H1 (cell line): ENCODE results near the gene NLK. TPM values are rescaled to one million over a fixed set of nuclear protein-coding genes. Genes with fewer than 3 reads are reported as not detected.

ENCODE experiments used
- CTCF ChIA-PET: fragments of 300-600 bp; sonication (Branson Sonifier 250); formaldehyde crosslinking; loops from one replicate; lab custom pipeline; 2021; ENCODE audit not compliant: partially characterized antibody; lab: Charles Lee
- POLR2A ChIA-PET: fragments of 300-600 bp; sonication (Branson Sonifier 250); formaldehyde crosslinking; loops from one replicate; lab custom pipeline; 2021; ENCODE audit warnings: inconsistent platforms; ENCODE audit not compliant: partially characterized antibody; lab: Charles Lee
- DNase-seq, 2 experiments: peaks; one replicate each; pipeline versions ENCODE4 v3.0.0 to v3.0.0-alpha.2; 2010 to 2022; ENCODE audit warnings: low spot score in 2 of 2, low read depth in 1 of 2, mixed read lengths in 1 of 2
- FAIRE-seq: peaks from 2 replicates; lab custom pipeline; 2011; peaks lifted over from hg19 to GRCh38; lab: Jason Lieb, UNC
- H2AFZ ChIP-seq: 2 replicates; pipeline ENCODE4 v1.8.1; 2012; ENCODE audit warnings: low read length, inconsistent platforms
- H2AK5ac ChIP-seq: 2 replicates; pipeline ENCODE4 v1.6.1; 2013; ENCODE audit warnings: low read depth, low read length
- H2BK120ac ChIP-seq: replicated peaks from 2 replicates; pipeline ENCODE3; 2013; ENCODE audit warnings: low read depth, low read length, inconsistent platforms
- H2BK12ac ChIP-seq: 2 replicates; pipeline ENCODE4 v1.6.1; 2013; ENCODE audit warnings: low read depth, low read length
- H2BK15ac ChIP-seq: 2 replicates; pipeline ENCODE4 v1.6.1; 2013; ENCODE audit warnings: low read length
- H2BK20ac ChIP-seq: 2 replicates; pipeline ENCODE4 v1.6.1; 2013; ENCODE audit warnings: low read length
- H2BK5ac ChIP-seq: 2 replicates; pipeline ENCODE4 v1.6.1; 2013; ENCODE audit warnings: low read depth, low read length
- H3K14ac ChIP-seq: 2 replicates; pipeline ENCODE4 v1.6.1; 2013; ENCODE audit warnings: inconsistent platforms; ENCODE audit not compliant: insufficient read length
- H3K18ac ChIP-seq: 2 replicates; pipeline ENCODE4 v1.6.1; 2013; ENCODE audit warnings: low read length; ENCODE audit errors: extremely low read depth
- H3K23ac ChIP-seq: 2 replicates; pipeline ENCODE4 v1.6.1; 2013; ENCODE audit warnings: inconsistent platforms; ENCODE audit not compliant: insufficient read length
- H3K23me2 ChIP-seq: 2 replicates; pipeline ENCODE4 v1.6.1; 2013; ENCODE audit warnings: low read depth, low read length
- H3K27ac ChIP-seq: 2 replicates; pipeline ENCODE4 v1.6.1; 2011; ENCODE audit warnings: low read depth, low read length, inconsistent platforms
- H3K27me3 ChIP-seq, 4 experiments: replicated peaks in 1 of 4; 1 replicate in 1 of 4; 2 replicates in 3 of 4; pipeline versions ENCODE4 v1.6.1 to v1.8.1; 2011 to 2013; ENCODE audit warnings: low read length in 3 of 4, mild to moderate bottlenecking in 3 of 4, inconsistent platforms in 2 of 4, mixed read lengths in 2 of 4, moderate library complexity in 1 of 4; ENCODE audit not compliant: control insufficient read depth in 3 of 4, insufficient read depth in 3 of 4; ENCODE audit errors: extremely low read depth in 1 of 4
- H3K36me3 ChIP-seq, 4 experiments: 2 replicates each; pipeline versions ENCODE4 v1.6.1 to v1.8.1; 2011 to 2013; ENCODE audit warnings: mild to moderate bottlenecking in 4 of 4, low read length in 3 of 4, moderate library complexity in 2 of 4, control low read depth in 1 of 4, inconsistent platforms in 1 of 4; ENCODE audit not compliant: insufficient read depth in 4 of 4, control insufficient read depth in 2 of 4
- H3K4ac ChIP-seq: replicated peaks from 2 replicates; pipeline ENCODE3; 2013; ENCODE audit warnings: low read length, low read depth, mixed read lengths, inconsistent platforms; ENCODE audit not compliant: insufficient read length
- H3K4me1 ChIP-seq, 4 experiments: replicated peaks in 1 of 4; 1 replicate in 1 of 4; 2 replicates in 3 of 4; pipeline versions ENCODE4 v1.6.1 to v1.8.1; 2011 to 2013; ENCODE audit warnings: low read length in 3 of 4, inconsistent platforms in 2 of 4, mixed read lengths in 1 of 4; ENCODE audit not compliant: insufficient read depth in 4 of 4, control insufficient read depth in 3 of 4
- H3K4me2 ChIP-seq, 2 experiments: 2 replicates each; pipeline versions ENCODE4 v1.6.1 to v1.8.1; 2011 to 2013; ENCODE audit warnings: low read depth in 2 of 2, low read length in 2 of 2, control low read depth in 1 of 2, inconsistent platforms in 1 of 2, mild to moderate bottlenecking in 1 of 2; ENCODE audit not compliant: insufficient read depth in 1 of 2
- H3K4me3 ChIP-seq, 4 experiments: fragments of 200-600, 300-600 bp in 1 of 4; sonication (generic), shearing (Covaris generic), sonication (Bioruptor Twin) in 1 of 4; 2 replicates each; pipeline versions ENCODE4 v1.5.1 to v1.8.1; 2011 to 2016; ENCODE audit warnings: low read length in 4 of 4, low read depth in 3 of 4, control low read depth in 2 of 4, inconsistent platforms in 2 of 4, mild to moderate bottlenecking in 2 of 4, mixed read lengths in 1 of 4, moderate library complexity in 1 of 4; ENCODE audit not compliant: insufficient read depth in 2 of 4; ENCODE audit errors: extremely low read depth in 1 of 4
- H3K56ac ChIP-seq: replicated peaks from 2 replicates; pipeline ENCODE3; 2013; ENCODE audit warnings: low read depth, mild to moderate bottlenecking, mixed read lengths, low read length, inconsistent platforms; ENCODE audit not compliant: insufficient read length
- H3K79me1 ChIP-seq: 2 replicates; pipeline ENCODE4 v1.6.1; 2013; ENCODE audit warnings: low read depth, low read length, control low read depth
- H3K79me2 ChIP-seq, 2 experiments: 2 replicates each; pipeline versions ENCODE4 v1.6.1 to v1.8.1; 2012 to 2013; ENCODE audit warnings: low read length in 2 of 2, mild to moderate bottlenecking in 2 of 2, inconsistent platforms in 1 of 2; ENCODE audit not compliant: insufficient read depth in 2 of 2, control insufficient read depth in 1 of 2
- H3K9ac ChIP-seq, 4 experiments: replicated peaks in 1 of 4; 1 replicate in 1 of 4; 2 replicates in 3 of 4; pipeline versions ENCODE4 v1.6.1 to v1.8.1; 2011 to 2013; ENCODE audit warnings: low read depth in 3 of 4, low read length in 3 of 4, control low read depth in 2 of 4, mild to moderate bottlenecking in 2 of 4, moderate library complexity in 2 of 4, inconsistent platforms in 1 of 4; ENCODE audit errors: extremely low read depth in 1 of 4
- H3K9me3 ChIP-seq, 2 experiments: 2 replicates each; pipeline versions ENCODE4 v1.6.1 to v1.8.1; 2012 to 2013; ENCODE audit warnings: mild to moderate bottlenecking in 2 of 2, moderate library complexity in 2 of 2, control low read depth in 1 of 2, inconsistent platforms in 1 of 2, low read depth in 1 of 2, low read length in 1 of 2, mixed read lengths in 1 of 2; ENCODE audit not compliant: insufficient read depth in 2 of 2
- H4K20me1 ChIP-seq, 2 experiments: replicated peaks in 1 of 2; 2 replicates each; pipeline versions ENCODE3 to v1.8.1; 2011 to 2013; ENCODE audit warnings: inconsistent platforms in 2 of 2, low read length in 2 of 2, mild to moderate bottlenecking in 1 of 2; ENCODE audit not compliant: insufficient read depth in 2 of 2, control insufficient read depth in 1 of 2
- H4K5ac ChIP-seq: 2 replicates; pipeline ENCODE4 v1.6.1; 2013; ENCODE audit warnings: low read length, low read depth, mixed read lengths, inconsistent platforms; ENCODE audit not compliant: insufficient read length
- H4K8ac ChIP-seq: 2 replicates; pipeline ENCODE4 v1.8.0; 2013; ENCODE audit warnings: mild to moderate bottlenecking, moderate library complexity, low read length, inconsistent platforms; ENCODE audit not compliant: insufficient read depth; ENCODE audit errors: extremely low read depth
- H4K91ac ChIP-seq: replicated peaks from 2 replicates; pipeline ENCODE3; 2013; ENCODE audit warnings: low read length, mixed read lengths, inconsistent platforms; ENCODE audit not compliant: insufficient read length
- CBX5 ChIP-seq: fragments of 300-800, 300-1000 bp; sonication (generic); IDR thresholded peaks from 2 replicates; pipeline ENCODE4 v1.7.1; 2016; ENCODE audit warnings: antibody characterized with exemption, low read length, low read depth
- CHD2 ChIP-seq: IDR thresholded peaks from 2 replicates; pipeline ENCODE4 v1.6.1; 2012; ENCODE audit warnings: low read length, improper control_type of control experiment
- CREB1 ChIP-seq: IDR thresholded peaks from 2 replicates; pipeline ENCODE4 v1.6.1; 2012; ENCODE audit warnings: inconsistent platforms
- GABPA ChIP-seq: IDR thresholded peaks from 2 replicates; pipeline ENCODE4 v1.6.1; 2011; ENCODE audit warnings: mild to moderate bottlenecking, low read length, moderate library complexity, borderline replicate concordance; ENCODE audit not compliant: insufficient read depth
- KDM1A ChIP-seq: fragments of 200-600, 300-600 bp; sonication (generic); IDR thresholded peaks from 2 replicates; pipeline ENCODE4 v1.7.1; 2016; ENCODE audit warnings: mild to moderate bottlenecking, low read length, borderline replicate concordance
- NANOG ChIP-seq: IDR thresholded peaks from 2 replicates; pipeline ENCODE4 v1.6.1; 2011; ENCODE audit warnings: low read length, low read depth, mild to moderate bottlenecking, inconsistent platforms; ENCODE audit not compliant: insufficient read depth, poor library complexity, severe bottlenecking
- RBBP5 ChIP-seq: IDR thresholded peaks from 2 replicates; pipeline ENCODE4 v1.7.1; 2012; ENCODE audit warnings: low read depth, mild to moderate bottlenecking, inconsistent platforms, low read length, moderate library complexity, borderline replicate concordance
- RFX5 ChIP-seq: IDR thresholded peaks from 2 replicates; pipeline ENCODE4 v1.6.1; 2011; ENCODE audit warnings: low read depth, low read length, improper control_type of control experiment, borderline replicate concordance
- RNF2 ChIP-seq: fragments of 200-900, 300-1000 bp; sonication (generic); IDR thresholded peaks from 2 replicates; pipeline ENCODE4 v1.7.1; 2016; ENCODE audit warnings: borderline replicate concordance, low read depth, mild to moderate bottlenecking, antibody characterized with exemption, low read length; ENCODE audit not compliant: poor library complexity, severe bottlenecking; ENCODE audit errors: missing control alignments
- SAP30 ChIP-seq: fragments of 300-600 bp; sonication (generic); IDR thresholded peaks from 2 replicates; pipeline ENCODE4 v1.7.1; 2012; ENCODE audit warnings: low read length, moderate library complexity, mild to moderate bottlenecking, inconsistent platforms; ENCODE audit not compliant: insufficient read depth, insufficient replicate concordance
- SP2 ChIP-seq: IDR thresholded peaks from 2 replicates; pipeline ENCODE4 v1.6.1; 2012; ENCODE audit warnings: mild to moderate bottlenecking, low read length, inconsistent platforms
- SUZ12 ChIP-seq: fragments of 200-600 bp; sonication (generic); IDR thresholded peaks from 2 replicates; pipeline ENCODE4 v1.6.1; 2012; ENCODE audit warnings: mild to moderate bottlenecking, inconsistent platforms, low read length, moderate library complexity, mixed read lengths
- WGBS, 2 experiments: shearing (Covaris generic) in 1 of 2; methylation state at CpG; one replicate each; pipeline versions ENCODE4 v1.1.6 to v1.1.7; 2013 to 2015; ENCODE audit warnings: low lambda C conversion rate in 2 of 2, mixed read lengths in 2 of 2, inconsistent platforms in 1 of 2, low coverage in 1 of 2, missing lambda C conversion rate in 1 of 2; ENCODE audit not compliant: insufficient replicate concordance in 2 of 2, insufficient coverage in 1 of 2, insufficient read length in 1 of 2; ENCODE audit errors: extremely low coverage in 1 of 2, missing lambda C conversion rate in 1 of 2; 5-methylcytosine and 5-hydroxymethylcytosine counted together
- polyA plus RNA-seq, 7 experiments: library from polyadenylated mRNA; depleted of rRNA in 3 of 7; stranded (reverse) in 5 of 7; unstranded in 2 of 7; fragments of >200 nt in 5 of 7; fragments of 200-250 nt in 2 of 7; gene quantifications; 1 replicate in 5 of 7; 2 replicates in 1 of 7; 4 replicates in 1 of 7; pipeline versions ENCODE4 v1.2.1 to v1.2.3, GENCODE V29; 2011 to 2013; ENCODE audit warnings: missing spikeins in 2 of 7, mixed read lengths in 2 of 7
- total RNA-seq: library from RNA; stranded (reverse); fragmentation: NEBNext Ultra II Directional; extraction: Animal tissue kit (Norgen Biotek cat#: 25700); gene quantifications from 2 replicates; pipeline ENCODE4 v1.2.1, GENCODE V29; 2021
- TF ChIP-seq, protein P1 (sequence below): IDR thresholded peaks from 2 replicates; pipeline ENCODE4 v1.6.1; 2011; ENCODE audit warnings: low read length, improper control_type of control experiment

Gene NLK
- total and polyA plus RNA-seq, 2 of the 8 experiments (the other 6 are each of a cell fraction or from before 2014, with no cell fraction given) = 30.8 to 49.9 TPM

DNA sequence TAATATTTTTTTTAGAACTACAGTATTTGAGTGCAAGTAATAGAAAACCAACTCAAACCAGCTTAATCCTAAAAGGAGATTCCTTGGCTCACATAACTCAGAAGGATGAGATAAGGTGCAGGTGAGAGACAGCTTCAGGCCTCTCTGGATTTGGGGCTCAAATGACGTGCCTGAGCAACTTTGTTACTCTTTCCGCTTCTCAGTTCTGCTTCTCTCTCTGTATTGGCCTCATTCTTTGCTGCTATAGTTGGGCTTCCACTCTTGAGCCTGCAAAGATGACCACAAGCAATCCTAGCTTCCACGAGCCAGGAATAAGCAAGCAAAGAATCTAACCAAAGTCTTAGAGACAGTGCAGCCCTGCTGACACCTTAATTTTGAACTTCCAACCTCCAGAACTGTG is 45.0 kb upstream of the NLK start:
- no peaks in the 10 kb centered on the region for H3K23me2 ChIP-seq
- H3K56ac ChIP-seq = no peak overlapping the region
- H3K9ac ChIP-seq = no peak overlapping the region
- no peak overlapping the region for H2BK15ac ChIP-seq
- H4K5ac ChIP-seq = no peak overlapping the region
- H2BK20ac ChIP-seq = no peak overlapping the region
- POLR2A ChIA-PET = no interaction called here
- no peak overlapping the region for H3K4me3 ChIP-seq
- peaks cover 0 to 7% (median 2%) of the 10 kb centered on the region in 4 experiments; a peak in 3 of 7 replicates for H3K4me1 ChIP-seq
- H3K27ac ChIP-seq = no peak overlapping the region
- H3K9me3 ChIP-seq = no peaks in the 10 kb centered on the region
- H2AFZ ChIP-seq = no peak overlapping the region
- DNase-seq (no peak), FAIRE-seq (no peak)
- H3K14ac ChIP-seq = peak overlapping the region; percentile 28
- WGBS, 2 experiments = 97% methylated on average over 3 of the region's 3 CpGs; no CpG with 5 or more reads in 1 of the 2 experiments
- peak overlapping the region; percentile 40; the same call in 1 of the 2 replicates for H2BK12ac ChIP-seq
- no peak overlapping the region for H2AK5ac ChIP-seq
- H3K36me3 ChIP-seq = no peaks in the 10 kb centered on the region
- H3K18ac ChIP-seq = no peak overlapping the region
- H3K23ac ChIP-seq = no peak overlapping the region
- TF ChIP-seq SAP30 = no peak
- no peak for TF ChIP-seq GABPA
- no peak for TF ChIP-seq CBX5
- TF ChIP-seq RBBP5 = no peak
- TF ChIP-seq, protein P1, sequence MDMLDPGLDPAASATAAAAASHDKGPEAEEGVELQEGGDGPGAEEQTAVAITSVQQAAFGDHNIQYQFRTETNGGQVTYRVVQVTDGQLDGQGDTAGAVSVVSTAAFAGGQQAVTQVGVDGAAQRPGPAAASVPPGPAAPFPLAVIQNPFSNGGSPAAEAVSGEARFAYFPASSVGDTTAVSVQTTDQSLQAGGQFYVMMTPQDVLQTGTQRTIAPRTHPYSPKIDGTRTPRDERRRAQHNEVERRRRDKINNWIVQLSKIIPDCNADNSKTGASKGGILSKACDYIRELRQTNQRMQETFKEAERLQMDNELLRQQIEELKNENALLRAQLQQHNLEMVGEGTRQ = no peak
- no peak for TF ChIP-seq RFX5
- no peak for TF ChIP-seq KDM1A
- no peak for TF ChIP-seq CREB1
- TF ChIP-seq RNF2 = no peak
- no peak for TF ChIP-seq NANOG
- TF ChIP-seq SUZ12 = no peak
- no peak for TF ChIP-seq CHD2
- no peak for TF ChIP-seq SP2
- no peak overlapping the region for H3K4ac ChIP-seq
- H4K91ac ChIP-seq = no peak overlapping the region
- no peaks in the 10 kb centered on the region for H3K79me2 ChIP-seq
- H2BK5ac ChIP-seq = no peak overlapping the region
- CTCF ChIA-PET = interaction anchor here (0.7 to 2.0 kb wide), 4 partner anchors 11 to 346 kb away, joined by 3 to 4 read pairs (median 4); no protein-coding TSS in a partner anchor
- H4K8ac ChIP-seq = no peak overlapping the region
- no peak overlapping the region for H2BK120ac ChIP-seq
- no peaks in the 10 kb centered on the region; a peak in 1 of 7 replicates for H3K27me3 ChIP-seq
- H3K4me2 ChIP-seq = no peak overlapping the region
- no peaks in the 10 kb centered on the region for H3K79me1 ChIP-seq
- no peaks in the 10 kb centered on the region for H4K20me1 ChIP-seq
